ENCODE results near the gene VCAN. TPM values are rescaled to one million over a fixed set of nuclear protein-coding genes. Genes with fewer than 3 reads are reported as not detected.

The VCAN gene
- total RNA-seq, 1 experiment from 2014 or later = 246 TPM

DNA sequence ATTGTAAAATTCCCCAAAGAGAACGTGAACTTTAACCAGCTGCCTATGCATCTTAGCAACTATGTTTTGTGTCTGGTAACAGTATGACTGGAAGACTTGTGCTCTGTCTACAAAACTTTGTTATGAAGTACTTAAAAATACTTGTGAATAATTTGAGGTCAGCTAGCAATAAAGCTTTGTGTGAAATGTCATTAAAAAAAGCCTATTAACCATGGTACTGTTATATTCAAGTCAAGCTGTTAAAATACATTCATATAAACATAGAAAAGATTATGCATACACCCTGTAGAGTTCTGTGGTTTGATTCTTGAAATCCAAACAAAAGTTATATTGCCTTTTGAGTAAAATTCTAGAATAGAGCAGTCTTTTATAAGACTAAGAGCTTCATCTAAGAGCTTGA lies 60.1 kb downstream of the VCAN start:
- no peak for DNase-seq (ENCODE audit: low read depth)

DNA sequence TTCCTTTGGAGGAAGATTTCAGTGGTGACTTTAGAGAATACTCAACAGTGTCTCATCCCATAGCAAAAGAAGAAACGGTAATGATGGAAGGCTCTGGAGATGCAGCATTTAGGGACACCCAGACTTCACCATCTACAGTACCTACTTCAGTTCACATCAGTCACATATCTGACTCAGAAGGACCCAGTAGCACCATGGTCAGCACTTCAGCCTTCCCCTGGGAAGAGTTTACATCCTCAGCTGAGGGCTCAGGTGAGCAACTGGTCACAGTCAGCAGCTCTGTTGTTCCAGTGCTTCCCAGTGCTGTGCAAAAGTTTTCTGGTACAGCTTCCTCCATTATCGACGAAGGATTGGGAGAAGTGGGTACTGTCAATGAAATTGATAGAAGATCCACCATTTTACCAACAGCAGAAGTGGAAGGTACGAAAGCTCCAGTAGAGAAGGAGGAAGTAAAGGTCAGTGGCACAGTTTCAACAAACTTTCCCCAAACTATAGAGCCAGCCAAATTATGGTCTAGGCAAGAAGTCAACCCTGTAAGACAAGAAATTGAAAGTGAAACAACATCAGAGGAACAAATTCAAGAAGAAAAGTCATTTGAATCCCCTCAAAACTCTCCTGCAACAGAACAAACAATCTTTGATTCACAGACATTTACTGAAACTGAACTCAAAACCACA lies 67.4 kb downstream of the VCAN start:
- no peak for DNase-seq (ENCODE audit: low read depth)

DNA sequence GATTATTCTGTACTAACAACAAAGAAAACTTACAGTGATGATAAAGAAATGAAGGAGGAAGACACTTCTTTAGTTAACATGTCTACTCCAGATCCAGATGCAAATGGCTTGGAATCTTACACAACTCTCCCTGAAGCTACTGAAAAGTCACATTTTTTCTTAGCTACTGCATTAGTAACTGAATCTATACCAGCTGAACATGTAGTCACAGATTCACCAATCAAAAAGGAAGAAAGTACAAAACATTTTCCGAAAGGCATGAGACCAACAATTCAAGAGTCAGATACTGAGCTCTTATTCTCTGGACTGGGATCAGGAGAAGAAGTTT lies 67.9 kb downstream of the VCAN start:
- DNase-seq (ENCODE audit: low read depth) = no peak

- DNase-seq (ENCODE audit: low read depth) = no peak
These were observed 68.6 kb downstream of the VCAN start for GRCh38 chr5:83540105-83540504.

- no peak for DNase-seq (ENCODE audit: low read depth)
These were observed 69.2 kb downstream of the VCAN start for GRCh38 chr5:83540783-83541182.

DNA sequence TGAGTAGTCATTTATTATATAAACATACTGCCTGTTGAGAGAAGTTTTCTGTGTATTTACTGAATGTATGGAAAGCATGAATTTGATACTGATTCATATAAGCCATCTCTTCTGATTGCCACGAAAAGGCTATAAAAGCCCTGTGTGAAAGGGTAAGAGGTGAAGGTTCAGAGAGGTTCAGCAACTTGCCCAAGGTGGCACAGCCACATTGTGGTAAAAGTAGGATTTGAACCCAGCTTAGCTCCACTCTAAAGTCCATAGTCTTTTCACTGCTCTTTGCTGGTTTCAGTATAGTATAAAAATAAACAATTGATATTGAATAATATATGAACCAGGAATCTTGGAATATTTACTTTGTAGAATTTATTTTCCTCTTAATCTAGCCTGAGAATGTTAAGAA lies 71.3 kb downstream of the VCAN start:
- DNase-seq (ENCODE audit: low read depth) = no peak

DNA sequence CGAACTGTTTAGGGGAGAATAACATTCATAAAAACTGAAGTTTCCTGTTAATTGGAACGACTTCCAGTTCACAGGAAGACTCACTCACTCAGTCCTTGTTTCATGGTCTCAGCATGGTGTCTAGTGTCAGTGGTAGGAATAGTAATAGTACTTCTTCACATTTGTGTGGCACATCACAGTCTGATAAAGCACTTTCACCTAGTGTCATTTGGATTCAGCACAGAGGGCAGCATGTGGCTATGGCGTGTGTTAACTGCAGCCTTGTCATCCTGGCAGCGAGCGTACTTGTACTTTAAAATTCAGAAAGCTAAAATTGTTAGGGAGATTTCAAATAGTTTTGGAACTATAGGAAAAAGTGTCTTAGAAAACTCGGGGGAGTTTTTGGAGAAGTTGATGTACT lies 72.4 kb downstream of the VCAN start:
- DNase-seq (ENCODE audit: low read depth) = no peak

GRCh38 chr5:83547161-83547560 lies 75.6 kb downstream of the VCAN start:
- no peak for DNase-seq (ENCODE audit: low read depth)

DNA sequence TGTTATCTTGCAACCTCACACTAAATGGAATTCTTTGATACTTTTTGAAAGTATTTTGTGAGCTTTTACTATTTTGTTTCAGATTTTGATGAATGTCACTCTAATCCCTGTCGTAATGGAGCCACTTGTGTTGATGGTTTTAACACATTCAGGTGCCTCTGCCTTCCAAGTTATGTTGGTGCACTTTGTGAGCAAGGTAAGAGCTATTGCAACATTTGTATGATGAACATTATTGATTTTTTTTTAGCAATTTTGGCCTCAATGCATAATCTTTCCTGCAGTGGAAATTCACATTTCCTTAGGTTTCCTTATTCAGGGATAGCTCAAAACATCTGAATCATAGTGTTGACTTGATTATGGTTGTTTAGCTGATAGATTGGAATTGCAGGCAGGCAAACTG lies 76.3 kb downstream of the VCAN start:
- no peak for DNase-seq (ENCODE audit: low read depth)

DNA sequence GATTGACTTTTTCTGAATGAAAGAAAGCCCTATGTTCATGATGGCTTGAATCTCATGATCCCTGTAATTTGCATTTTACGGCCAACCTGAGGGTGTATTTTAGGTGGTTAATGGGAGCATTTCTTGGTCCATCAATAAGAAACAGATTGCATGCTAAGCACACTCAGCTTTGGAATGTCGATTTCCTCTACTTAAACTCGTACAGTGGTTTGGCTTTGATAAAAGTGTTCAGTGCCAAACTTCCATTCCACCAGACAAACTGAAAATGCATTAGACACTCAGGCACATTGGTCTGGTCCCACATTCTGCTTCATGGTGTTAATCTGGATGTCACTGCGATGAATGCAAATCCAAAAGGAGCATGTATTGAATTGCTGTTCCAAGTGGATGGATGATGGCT lies 77.0 kb downstream of the VCAN start:
- DNase-seq (ENCODE audit: low read depth) = no peak

- DNase-seq (ENCODE audit: low read depth) = no peak
These were observed 77.5 kb downstream of the VCAN start for GRCh38 chr5:83549076-83549475.

- no peak for DNase-seq (ENCODE audit: low read depth)
These were observed 78.1 kb downstream of the VCAN start for GRCh38 chr5:83549674-83550073.

GRCh38 chr5:83551821-83552220 lies 80.3 kb downstream of the VCAN start:
- DNase-seq (ENCODE audit: low read depth) = no peak

DNA sequence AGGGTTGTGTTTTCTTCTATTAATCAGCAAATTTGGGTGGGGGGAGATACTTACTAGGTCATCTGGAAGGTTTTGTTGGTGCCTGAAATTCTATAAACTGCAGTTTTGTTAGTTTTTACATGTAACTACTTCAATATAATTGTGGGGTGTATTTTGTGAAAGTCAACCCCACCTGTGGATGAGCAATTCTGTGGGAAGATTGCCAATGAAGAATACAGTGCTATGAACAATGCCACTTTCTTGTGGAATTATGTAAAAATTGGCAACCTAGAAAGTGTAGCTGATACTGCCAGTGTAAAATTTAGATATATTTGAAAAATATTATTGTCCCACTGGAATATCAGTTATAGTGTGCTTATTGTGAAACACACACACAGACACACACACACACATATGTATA lies 80.7 kb downstream of the VCAN start:
- no peak for DNase-seq (ENCODE audit: low read depth)

GRCh38 chr5:83553000-83553486 lies 81.5 kb downstream of the VCAN start:
- DNase-seq (ENCODE audit: low read depth) = peak; percentile 42

GRCh38 chr5:83554133-83554532 lies 82.6 kb downstream of the VCAN start:
- DNase-seq (ENCODE audit: low read depth) = no peak

- peak; percentile 27 for DNase-seq (ENCODE audit: low read depth)
These were observed 83.1 kb downstream of the VCAN start for GRCh38 chr5:83554686-83555085.

DNA sequence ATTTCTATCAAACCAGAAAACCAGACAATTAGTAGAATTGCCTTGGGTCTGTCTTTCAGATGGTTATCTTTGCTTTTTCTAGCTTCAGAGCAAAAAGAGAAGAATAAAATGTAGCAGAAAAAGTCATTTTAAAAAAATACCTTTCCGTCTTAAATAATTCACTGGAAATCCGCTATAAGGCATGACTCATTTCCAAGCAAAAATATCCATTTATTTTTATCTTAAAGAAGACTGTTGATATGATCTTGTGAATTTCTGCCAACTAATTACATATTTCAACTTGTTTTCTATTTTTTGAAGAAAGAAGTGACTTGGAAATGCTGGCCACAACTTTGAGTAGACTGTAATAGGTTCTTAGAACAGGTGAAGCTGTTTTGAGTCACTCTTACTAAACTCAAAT lies 83.7 kb downstream of the VCAN start:
- DNase-seq (ENCODE audit: low read depth) = no peak

- DNase-seq (ENCODE audit: low read depth) = no peak
These were observed 84.6 kb downstream of the VCAN start for GRCh38 chr5:83556190-83556589.

DNA sequence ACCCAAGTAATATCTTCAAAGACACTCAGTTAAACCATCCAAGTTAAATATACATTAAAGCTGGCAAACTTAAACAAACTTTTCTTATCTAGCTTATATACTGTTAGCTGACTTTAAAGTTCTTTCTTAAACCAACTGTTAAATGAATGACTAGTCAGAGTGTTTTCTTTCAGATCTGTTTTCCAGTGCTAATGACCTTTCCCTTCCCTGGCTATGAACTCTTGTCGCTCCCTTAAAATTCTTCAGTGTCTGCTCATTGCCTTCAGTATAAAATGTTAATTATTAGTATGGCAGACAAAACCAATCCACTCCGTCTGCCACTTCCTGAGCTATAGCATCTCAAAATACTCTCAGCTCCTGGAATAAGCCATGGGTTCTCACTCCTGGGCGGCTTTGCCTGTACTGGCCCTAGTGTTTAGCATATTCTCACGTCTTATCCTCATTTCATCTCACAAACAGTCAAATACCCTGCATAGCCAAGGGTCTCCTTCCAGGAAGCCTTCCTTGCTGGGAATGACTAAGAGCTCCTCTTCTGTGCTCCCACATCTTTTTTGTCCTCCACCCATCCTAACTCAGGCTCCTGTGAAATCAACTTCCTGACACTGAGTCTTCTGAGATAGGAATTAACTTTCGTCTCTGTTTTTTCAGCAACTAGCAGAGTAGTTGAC lies 87.7 kb downstream of the VCAN start:
- no peak for DNase-seq (ENCODE audit: low read depth)

DNA sequence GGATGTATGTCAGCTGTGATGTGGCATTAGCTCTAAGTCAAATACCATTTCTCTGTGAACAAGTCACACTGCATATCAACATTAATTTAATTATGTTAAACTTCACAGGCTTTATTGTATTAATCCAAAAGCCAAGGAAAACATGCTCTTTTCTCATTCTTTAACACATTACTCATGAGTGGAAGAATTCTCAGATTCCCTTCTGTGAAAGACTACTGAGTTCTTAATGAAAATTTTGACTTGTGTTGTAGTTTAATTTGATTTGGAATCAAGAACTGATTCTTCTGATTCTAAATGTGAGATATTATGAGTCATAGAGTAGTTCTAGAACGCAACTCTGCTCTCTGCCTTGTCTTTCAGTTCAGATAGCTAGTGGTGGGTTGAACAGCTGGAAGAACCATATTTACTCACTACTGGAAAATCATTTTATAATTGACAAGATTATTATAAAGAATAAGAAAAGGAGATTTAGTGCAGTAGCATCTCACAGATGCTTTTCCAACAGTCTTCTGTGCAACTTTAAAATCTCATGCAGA lies 90.6 kb downstream of the VCAN start:
- DNase-seq (ENCODE audit: low read depth) = no peak

DNA sequence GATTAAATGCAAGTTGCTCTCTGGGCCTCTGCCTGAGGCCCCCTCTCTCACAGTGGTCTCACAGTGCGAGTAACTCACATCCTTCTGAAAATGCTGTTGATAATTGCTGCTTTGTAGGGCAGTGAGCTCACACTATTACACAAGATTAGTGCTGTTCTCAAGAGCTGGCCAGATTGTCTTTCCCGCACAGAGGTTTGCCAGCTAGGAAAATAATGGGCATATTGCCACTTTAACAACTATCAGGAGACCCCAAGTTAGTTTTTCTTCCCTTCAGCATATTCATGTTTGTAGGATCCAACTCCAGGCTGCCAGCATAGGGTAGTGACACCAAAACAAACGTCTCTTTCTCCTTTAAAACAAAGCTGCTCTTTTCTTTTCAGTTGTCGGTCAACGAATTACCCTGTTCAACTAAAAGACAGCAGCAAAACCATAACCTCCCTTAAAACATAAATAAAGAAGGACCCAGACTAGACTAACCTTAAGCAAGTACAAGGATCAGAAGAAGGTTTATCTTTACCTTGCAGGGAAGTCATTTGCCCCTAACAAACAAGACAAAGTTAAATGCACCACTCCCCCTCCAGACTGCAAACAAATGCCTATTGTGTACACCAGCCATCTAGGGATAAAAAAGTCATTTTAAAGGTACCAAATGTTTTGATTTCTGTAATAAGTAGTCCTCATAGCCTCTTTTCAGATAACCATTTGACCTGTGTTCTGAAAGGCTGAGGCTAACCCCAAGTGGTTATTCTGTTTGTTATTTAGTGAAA lies 91.4 kb downstream of the VCAN start:
- peak; percentile 28 for DNase-seq (ENCODE audit: low read depth)

DNA sequence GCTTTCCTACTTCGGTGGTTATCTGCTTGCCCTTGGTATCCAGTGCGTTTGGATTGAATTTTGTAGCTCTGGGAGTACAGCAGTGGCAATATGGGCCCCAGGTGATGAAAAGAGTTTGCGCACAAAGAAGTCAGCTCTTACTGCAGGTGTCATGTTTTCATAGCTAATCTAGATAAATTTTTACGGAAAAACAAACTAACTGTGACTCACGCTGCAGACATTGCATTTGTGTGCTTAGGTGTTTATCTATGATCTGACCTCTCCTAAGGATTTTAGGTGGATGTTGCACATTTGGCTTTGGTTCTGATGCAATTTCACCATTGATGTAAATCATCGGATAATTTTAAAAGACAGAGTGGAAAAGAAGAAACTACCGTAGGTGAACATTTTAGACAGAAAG lies 92.1 kb downstream of the VCAN start:
- no peak for DNase-seq (ENCODE audit: low read depth)
